Heart right ventricle (tissue), 16 donors: ENCODE results near the gene ZNF420. TPM values are rescaled to one million over a fixed set of nuclear protein-coding genes. Genes with fewer than 3 reads are reported as not detected.
"Not testable (repeated sequence)": the region's sequence is repeated elsewhere in the genome, so short reads cannot be mapped to it uniquely, and the experiment has no call there.

ENCODE experiments used
- ATAC-seq, 8 donors: fragments of 200-7000 bp; cut with Tn5 transposase; one replicate each; pipeline ENCODE4 v1.9.1; 2020; ENCODE audit warnings: mild to moderate bottlenecking in 8 of 8, moderate library complexity in 8 of 8, moderate number of reproducible peaks in 1 of 8
- DNase-seq, 2 donors: peaks; one replicate each; pipeline ENCODE4 v3.0.0-alpha.2; 2020
- H3K27ac ChIP-seq, 10 donors: fragments of 200-600 bp; sonication (generic) in 2 of 10; one replicate each; pipeline versions ENCODE4 v1.5.0 to v1.8.0; 2020 to 2022; ENCODE audit warnings: mild to moderate bottlenecking in 3 of 10
- H3K27me3 ChIP-seq, 7 donors: fragments of 200-600 bp; one replicate each; pipeline ENCODE4 v1.8.0; 2021 to 2022; ENCODE audit warnings: mild to moderate bottlenecking in 2 of 7
- H3K36me3 ChIP-seq, 9 donors: fragments of 200-600 bp; sonication (generic) in 1 of 9; one replicate each; pipeline versions ENCODE4 v1.5.0 to v1.8.0; 2020 to 2022; ENCODE audit warnings: mild to moderate bottlenecking in 2 of 9
- H3K4me1 ChIP-seq, 9 donors: fragments of 200-600 bp; sonication (generic) in 1 of 9; one replicate each; pipeline versions ENCODE4 v1.5.0 to v1.8.0; 2020 to 2022; ENCODE audit warnings: mild to moderate bottlenecking in 4 of 9
- H3K4me3 ChIP-seq, 10 donors: fragments of 200-600 bp; sonication (generic) in 2 of 10; one replicate each; pipeline versions ENCODE4 v1.5.0 to v1.8.0; 2020 to 2022; ENCODE audit warnings: mild to moderate bottlenecking in 7 of 10, moderate library complexity in 2 of 10
- H3K9me3 ChIP-seq, 11 donors: fragments of 200-600 bp in 10 of 11; sonication (generic) in 2 of 11; one replicate each; pipeline versions ENCODE4 v1.5.0 to v1.8.0; 2013 to 2022; ENCODE audit warnings: mild to moderate bottlenecking in 2 of 11, control low read depth in 1 of 11, moderate library complexity in 1 of 11
- WGBS, 2 donors: extraction: QIAGEN DNeasy Blood & Tissue Kit; methylation state at CpG; one replicate each; pipeline ENCODE4 v1.1.7; 2013; ENCODE audit warnings: inconsistent platforms in 1 of 2; 5-methylcytosine and 5-hydroxymethylcytosine counted together
- intact Hi-C, 10 donors: fragments of 100-400 bp; cut with DNase I; formaldehyde crosslinking; loops; one replicate each; pipeline versions ENCODE4 v1.11.1 to v1.14.2; 2022
- polyA plus RNA-seq, 2 donors: library from polyadenylated mRNA; stranded (reverse); fragments of 200-250 nt; gene quantifications; one replicate each; pipeline ENCODE4 v1.2.3, GENCODE V29; 2013
- total RNA-seq, 10 donors: library from RNA; stranded (reverse); fragmentation: NEBNext Ultra II Directional in 3 of 10; extraction: Animal tissue kit (Norgen Biotek cat#: 25700) in 3 of 10; gene quantifications; one replicate each; pipeline versions ENCODE4 v1.2.1 to v1.2.4, GENCODE V29; 2021 to 2023
- TF ChIP-seq, protein P1 (sequence below), 9 donors: fragments of 200-600 bp; sonication (generic) in 2 of 9; IDR thresholded peaks; one replicate each; pipeline versions ENCODE4 v1.5.0 to v1.8.0; 2021 to 2022; ENCODE audit warnings: antibody characterized with exemption in 9 of 9, mild to moderate bottlenecking in 5 of 9, moderate library complexity in 1 of 9
- donor health status: Arrhythmogenic right ventricular cardiomyopathy.
- donor health status: ischemic (EF 13 %, LVEDD 7.1; RV severe dilation, severe dysfunction).
- donor health status: healthy with polysubstance abuse.
- donor health status: DM: no; HTN: yes; CAD: no.
- donor health status: DM: no; HTN: no; CAD: no.
- donor health status: ischemic (EF 25% LVEDD 6.9; RV normal size, moderate dysfunction).
- donor health status: ischemic (EF 25% LVEDD 5.7; RV mildly dilated, moderate dysfunction).
- donor health status: healthy.
- donor health status: DM: yes; HTN: yes; CAD: no.
- donor health status: Ischemic cardiomyopathy.
- donor health status: ischemic (EF 35%, LVEDD 5.7; RV mildly dilated, moderate dysfunction).
- donor health status: nonischemic (EF 11% LVEDD 7.7; RV severe dilation, severe dysfunction).
- donor health status: DM: yes; HTN: yes; CAD: no.
- donor health status: PGD.
- donor health status: ischemic (EF 29% LVEDD 5.4; RV normal size, mild dysfunction).
- donor health status: nonischemic (EF 23%, LVEDD 6.1; RV moderate dilation, normal function).

ZNF420 gene
- total and polyA plus RNA-seq, 12 donors, result 2.7 to 12.5 (median 8.2) TPM

DNA sequence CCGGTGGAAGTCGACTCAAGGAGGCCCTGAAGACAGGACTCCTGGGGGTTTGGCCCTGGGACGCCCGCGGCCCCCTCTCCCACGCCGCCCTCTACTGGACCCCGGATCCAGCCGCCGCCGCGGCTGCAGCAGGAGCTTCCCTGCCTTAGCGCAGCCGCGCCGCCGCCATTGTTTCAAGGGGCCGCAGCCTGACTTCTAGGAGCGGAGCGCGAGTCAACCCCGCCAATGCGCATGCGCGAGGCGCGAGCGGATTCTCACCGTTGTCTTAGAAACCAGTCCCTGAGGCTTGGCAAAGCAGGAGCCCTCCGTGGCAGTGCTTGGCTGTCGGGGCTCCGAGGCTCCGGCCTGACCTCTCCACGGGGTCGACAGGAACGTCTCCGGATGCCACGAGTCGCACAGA is 19.1 kb upstream of the ZNF420 start:
- peak overlapping the region in 1 of 10 donors; percentile 19 for H3K4me3 ChIP-seq
- H3K9me3 ChIP-seq, result peaks cover 0 to 96% (median 0%) of the 10 kb centered on the region in 11 donors
- WGBS, 2 donors, result 33 to 40% methylated on average over 39 of the region's 39 CpGs
- peak in 1 of 8 donors; percentile 13 for ATAC-seq
- H3K36me3 ChIP-seq, result no peaks in the 10 kb centered on the region
- intact Hi-C loops, result no loop called here
- H3K4me1 ChIP-seq, result no peaks in the 10 kb centered on the region
- DNase-seq, result no peak
- TF ChIP-seq, protein P1, sequence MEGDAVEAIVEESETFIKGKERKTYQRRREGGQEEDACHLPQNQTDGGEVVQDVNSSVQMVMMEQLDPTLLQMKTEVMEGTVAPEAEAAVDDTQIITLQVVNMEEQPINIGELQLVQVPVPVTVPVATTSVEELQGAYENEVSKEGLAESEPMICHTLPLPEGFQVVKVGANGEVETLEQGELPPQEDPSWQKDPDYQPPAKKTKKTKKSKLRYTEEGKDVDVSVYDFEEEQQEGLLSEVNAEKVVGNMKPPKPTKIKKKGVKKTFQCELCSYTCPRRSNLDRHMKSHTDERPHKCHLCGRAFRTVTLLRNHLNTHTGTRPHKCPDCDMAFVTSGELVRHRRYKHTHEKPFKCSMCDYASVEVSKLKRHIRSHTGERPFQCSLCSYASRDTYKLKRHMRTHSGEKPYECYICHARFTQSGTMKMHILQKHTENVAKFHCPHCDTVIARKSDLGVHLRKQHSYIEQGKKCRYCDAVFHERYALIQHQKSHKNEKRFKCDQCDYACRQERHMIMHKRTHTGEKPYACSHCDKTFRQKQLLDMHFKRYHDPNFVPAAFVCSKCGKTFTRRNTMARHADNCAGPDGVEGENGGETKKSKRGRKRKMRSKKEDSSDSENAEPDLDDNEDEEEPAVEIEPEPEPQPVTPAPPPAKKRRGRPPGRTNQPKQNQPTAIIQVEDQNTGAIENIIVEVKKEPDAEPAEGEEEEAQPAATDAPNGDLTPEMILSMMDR (IDR thresholded peaks at IDR 0.05), result no peak
- no peak overlapping the region for H3K27ac ChIP-seq
- no peaks in the 10 kb centered on the region for H3K27me3 ChIP-seq

DNA sequence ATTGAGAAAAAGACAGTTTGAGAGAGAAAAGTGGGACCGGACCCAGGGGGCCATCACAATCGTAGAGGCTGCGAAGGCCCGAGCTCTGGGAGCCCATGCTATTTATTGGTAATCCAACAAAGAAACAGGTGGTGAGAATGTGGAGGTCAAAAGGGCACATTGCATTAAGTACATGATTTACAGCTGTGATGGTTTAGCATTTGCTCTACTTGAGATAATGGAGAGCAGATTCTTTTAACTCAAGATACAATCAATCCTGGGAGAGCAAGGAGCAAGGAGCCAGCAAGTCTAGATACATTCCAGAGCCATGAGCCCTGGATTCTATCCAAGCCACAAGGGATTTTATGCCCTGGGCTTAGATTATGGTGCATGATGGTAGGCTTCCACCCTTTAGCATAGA is 13.3 kb upstream of the ZNF420 start:
- ATAC-seq, H3K4me1 ChIP-seq, intact Hi-C loops, H3K27me3 ChIP-seq, DNase-seq, H3K4me3 ChIP-seq, H3K27ac ChIP-seq: not testable (repeated sequence)
- Histone ChIP-seq H3K9me3 (peaks cover 0 to 97% (median 10%) of the 10 kb centered on the region in 11 donors), H3K36me3 (peaks cover 0 to 12% (median 0%) of the 10 kb centered on the region in 9 donors)
- 76 to 79% methylated on average over 4 of the region's 4 CpGs for WGBS, 2 donors

DNA sequence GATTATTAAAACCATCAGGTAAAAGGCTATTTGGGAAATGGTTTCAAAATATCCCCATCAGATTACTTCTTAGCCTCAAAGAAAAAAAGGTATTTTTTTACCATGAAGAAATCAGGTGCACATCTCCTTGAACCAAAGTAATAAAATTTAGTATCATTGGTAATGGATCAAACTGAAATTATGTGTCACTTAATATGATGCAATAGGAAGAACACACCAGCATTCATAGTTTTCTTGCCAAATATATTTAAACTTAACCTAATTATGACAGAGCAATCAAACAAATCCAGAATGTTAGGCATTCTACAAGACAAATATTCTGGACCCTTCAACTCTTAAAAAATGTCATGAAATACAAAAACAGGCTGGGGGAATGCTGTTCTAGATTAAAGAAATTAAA is 4.1 kb upstream of the ZNF420 start:
- H3K9me3 ChIP-seq, result peaks cover 0 to 41% (median 4%) of the 10 kb centered on the region in 11 donors
- ATAC-seq (no peak), DNase-seq (no peak)
- intact Hi-C loops, result loop anchor here in 3 of 10 donors (10.0 kb wide), 2 partner anchors 99 to 241 kb away; no protein-coding TSS in a partner anchor
- no peaks in the 10 kb centered on the region for H3K27me3 ChIP-seq
- peak overlapping the region in 1 of 10 donors; percentile 32 for H3K27ac ChIP-seq
- no peak overlapping the region for H3K4me3 ChIP-seq
- TF ChIP-seq, protein P1 (IDR thresholded peaks at IDR 0.05), result no peak
- H3K36me3 ChIP-seq, result no peaks in the 10 kb centered on the region
- peaks cover 0 to 23% (median 14%) of the 10 kb centered on the region in 9 donors for H3K4me1 ChIP-seq

DNA sequence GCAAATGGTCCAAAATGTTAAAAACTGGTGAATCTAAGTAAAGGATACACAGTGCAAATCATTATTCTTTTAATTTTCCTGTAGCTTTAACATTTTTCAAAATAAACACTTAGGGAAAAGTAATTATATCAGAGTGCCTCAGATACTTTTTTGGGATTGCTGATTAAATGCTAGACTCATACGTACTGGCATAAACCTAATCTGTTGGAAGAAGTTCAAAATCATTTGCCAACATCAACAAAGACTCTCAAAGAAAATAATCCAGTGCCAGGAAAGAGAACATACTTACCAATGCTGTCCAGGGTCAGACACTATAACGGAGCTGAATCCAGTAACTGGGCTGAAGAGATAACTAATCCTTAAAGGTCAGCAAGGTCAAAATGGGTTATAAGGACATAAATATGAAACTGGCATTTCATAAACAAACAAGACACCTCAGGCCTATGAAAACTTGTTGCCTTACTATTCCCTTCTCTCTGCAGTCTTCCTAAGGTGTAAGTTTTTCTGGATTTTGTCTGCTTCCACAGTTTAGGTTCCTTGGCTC is 3.3 kb upstream of the ZNF420 start:
- WGBS, 2 donors, result 10 to 15% methylated on average over 2 of the region's 2 CpGs
- intact Hi-C loops, result loop anchor here in 3 of 10 donors (5.0 to 10.0 kb wide), 4 partner anchors 100 to 742 kb away; partner anchors contain the start of gene ZNF383 (in 1 of the 3)
- Histone ChIP-seq H3K27ac (peak overlapping the region in 2 of 10 donors; percentile 32 to 53), H3K27me3 (no peaks in the 10 kb centered on the region), H3K36me3 (no peaks in the 10 kb centered on the region), H3K4me3 (no peak overlapping the region), H3K4me1 (peaks cover 2 to 31% (median 21%) of the 10 kb centered on the region in 9 donors), H3K9me3 (peaks cover 0 to 34% (median 0%) of the 10 kb centered on the region in 11 donors)
- no peak for DNase-seq
- TF ChIP-seq, protein P1 (IDR thresholded peaks at IDR 0.05), result no peak
- no peak for ATAC-seq

DNA sequence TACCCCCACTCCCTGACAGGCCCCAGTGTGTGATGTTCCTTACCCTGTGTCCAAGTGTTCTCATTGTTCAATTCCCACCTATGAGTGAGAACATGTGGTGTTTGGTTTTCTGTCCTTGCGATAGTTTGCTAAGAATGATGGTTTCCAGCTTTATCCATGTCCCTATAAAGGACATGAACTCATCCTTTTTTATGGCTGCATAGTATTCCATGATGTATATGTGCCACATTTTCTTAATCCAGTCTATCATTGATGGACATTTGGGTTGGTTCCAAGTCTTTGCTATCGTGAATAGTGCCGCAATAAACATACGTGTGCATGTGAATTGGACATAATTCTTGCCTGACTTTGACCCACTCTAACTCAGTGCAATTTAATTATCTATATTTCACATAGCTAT is 1.7 kb upstream of the ZNF420 start:
- not testable (repeated sequence) for H3K4me3 ChIP-seq, H3K27me3 ChIP-seq, DNase-seq, ATAC-seq, H3K36me3 ChIP-seq
- intact Hi-C loops, result loop anchor here in 3 of 10 donors (5.0 to 10.0 kb wide), 4 partner anchors 102 to 741 kb away; partner anchors contain the start of gene ZNF383 (in 1 of the 3)
- peaks cover 0 to 36% (median 2%) of the 10 kb centered on the region in 11 donors for H3K9me3 ChIP-seq
- 96 to 97% methylated on average over 4 of the region's 4 CpGs for WGBS, 2 donors
- peak overlapping the region in 1 of 10 donors; percentile 92 for H3K27ac ChIP-seq
- H3K4me1 ChIP-seq, result peaks cover 2 to 33% (median 22%) of the 10 kb centered on the region in 9 donors
